Kasumi-1 (cell line): ENCODE results near the gene XPO4.
"Not testable (repeated sequence)": the region's sequence is repeated elsewhere in the genome, so short reads cannot be mapped to it uniquely, and the experiment has no call there.

ENCODE experiments used
- DNase-seq, 2 experiments: peaks; one replicate each; lab custom pipeline; 2025; lab: John Stamatoyannopoulos, UW

The XPO4 gene

GRCh38 chr13:20787180-20787579 lies 115.4 kb downstream of the XPO4 start:
- no peak for DNase-seq

GRCh38 chr13:20782116-20782708 lies 120.3 kb downstream of the XPO4 start:
- DNase-seq, result no peak

GRCh38 chr13:20780317-20780716 lies 122.2 kb downstream of the XPO4 start:
- no peak for DNase-seq

- DNase-seq, result no peak
Measured at GRCh38 chr13:20779405-20779804, 123.1 kb downstream of the XPO4 start.

- no peak for DNase-seq
Measured at GRCh38 chr13:20778311-20778710, 124.2 kb downstream of the XPO4 start.

GRCh38 chr13:20776751-20777150 lies 125.8 kb downstream of the XPO4 start:
- DNase-seq, result no peak

GRCh38 chr13:20775961-20776360 lies 126.6 kb downstream of the XPO4 start:
- DNase-seq, result no peak

- DNase-seq, result no peak
Measured at GRCh38 chr13:20774746-20775145, 127.8 kb downstream of the XPO4 start.

- DNase-seq, result peak; percentile 64 to 66
Measured at GRCh38 chr13:20773194-20774080, 129.1 kb downstream of the XPO4 start, which contains the start of gene EEF1AKMT1. Gene EEF1AKMT1, minus strand, starts transcription at chr13:20773961. Its CDS starts 16,363 bp downstream, at chr13:20757598.

GRCh38 chr13:20772401-20773131 lies 130.0 kb downstream of the XPO4 start:
- DNase-seq, result peak in 1 of 2 experiments; percentile 5

- DNase-seq, result no peak
Measured at GRCh38 chr13:20769834-20770233, 132.7 kb downstream of the XPO4 start.

- DNase-seq, result no peak
Measured at GRCh38 chr13:20769091-20769490, 133.5 kb downstream of the XPO4 start.

- DNase-seq, result no peak
Measured at GRCh38 chr13:20767309-20767943, 135.1 kb downstream of the XPO4 start.

- DNase-seq, result no peak
Measured at GRCh38 chr13:20760872-20761271, 141.7 kb downstream of the XPO4 start.

GRCh38 chr13:20754009-20754408 lies 148.5 kb downstream of the XPO4 start:
- no peak for DNase-seq

- DNase-seq, result no peak
Measured at GRCh38 chr13:20749377-20749776, 153.2 kb downstream of the XPO4 start.

GRCh38 chr13:20743830-20744404 lies 158.6 kb downstream of the XPO4 start:
- not testable (repeated sequence) for DNase-seq

- DNase-seq, result no peak
Measured at GRCh38 chr13:20740021-20740420, 162.5 kb downstream of the XPO4 start.

- no peak for DNase-seq
Measured at GRCh38 chr13:20738616-20739015, 163.9 kb downstream of the XPO4 start.

- DNase-seq, result no peak
Measured at GRCh38 chr13:20729633-20730585, 172.6 kb downstream of the XPO4 start.
